AG04450 (cell line): ENCODE data around the gene MC5R. TPM values are rescaled to one million over a fixed set of nuclear protein-coding genes. Genes with fewer than 3 reads are reported as not detected.

Experiments
- CTCF ChIA-PET: fragments of 300-600, 350-600 bp; formaldehyde crosslinking; extraction: SDS; loops from one replicate; lab custom pipeline; 2022; ENCODE audit warnings: antibody characterized with exemption, inconsistent platforms; lab: Charles Lee
- POLR2A ChIA-PET: fragments of 350-600 bp; formaldehyde crosslinking; extraction: SDS; loops from one replicate; lab custom pipeline; 2021; ENCODE audit warnings: antibody characterized with exemption, inconsistent platforms; lab: Yijun Ruan, JAX
- DNase-seq: peaks from one replicate; pipeline ENCODE4 v3.0.0-alpha.2; 2011; ENCODE audit warnings: low read depth, low spot score
- H3K27ac ChIP-seq: one replicate; pipeline ENCODE4 v1.5.1; 2012; ENCODE audit warnings: low read depth, low read length, control low read depth
- H3K27me3 ChIP-seq: one replicate; pipeline ENCODE4 v1.6.0; 2012; ENCODE audit warnings: low read length; ENCODE audit not compliant: control insufficient read depth, insufficient read depth
- H3K4me3 ChIP-seq: 2 replicates; pipeline ENCODE4 v1.5.1; 2011; ENCODE audit warnings: mild to moderate bottlenecking, low read depth, low read length, control low read depth
- H3K9me3 ChIP-seq: 2 replicates; pipeline ENCODE4 v1.5.1; 2012; ENCODE audit warnings: low read length; ENCODE audit not compliant: control insufficient read depth, insufficient read depth
- polyA plus RNA-seq: library from polyadenylated mRNA; depleted of rRNA; stranded (reverse); fragments of >200 nt; gene quantifications from 2 replicates; pipeline ENCODE4 v1.2.3, GENCODE V29; 2011; rRNA removed
- TF ChIP-seq, protein P1 (sequence below): IDR thresholded peaks from 2 replicates; pipeline ENCODE4 v1.5.1; 2011; ENCODE audit warnings: low read depth, low read length, control low read depth, inconsistent platforms

MC5R gene
- polyA plus RNA-seq, 1 experiment: not detected

DNA sequence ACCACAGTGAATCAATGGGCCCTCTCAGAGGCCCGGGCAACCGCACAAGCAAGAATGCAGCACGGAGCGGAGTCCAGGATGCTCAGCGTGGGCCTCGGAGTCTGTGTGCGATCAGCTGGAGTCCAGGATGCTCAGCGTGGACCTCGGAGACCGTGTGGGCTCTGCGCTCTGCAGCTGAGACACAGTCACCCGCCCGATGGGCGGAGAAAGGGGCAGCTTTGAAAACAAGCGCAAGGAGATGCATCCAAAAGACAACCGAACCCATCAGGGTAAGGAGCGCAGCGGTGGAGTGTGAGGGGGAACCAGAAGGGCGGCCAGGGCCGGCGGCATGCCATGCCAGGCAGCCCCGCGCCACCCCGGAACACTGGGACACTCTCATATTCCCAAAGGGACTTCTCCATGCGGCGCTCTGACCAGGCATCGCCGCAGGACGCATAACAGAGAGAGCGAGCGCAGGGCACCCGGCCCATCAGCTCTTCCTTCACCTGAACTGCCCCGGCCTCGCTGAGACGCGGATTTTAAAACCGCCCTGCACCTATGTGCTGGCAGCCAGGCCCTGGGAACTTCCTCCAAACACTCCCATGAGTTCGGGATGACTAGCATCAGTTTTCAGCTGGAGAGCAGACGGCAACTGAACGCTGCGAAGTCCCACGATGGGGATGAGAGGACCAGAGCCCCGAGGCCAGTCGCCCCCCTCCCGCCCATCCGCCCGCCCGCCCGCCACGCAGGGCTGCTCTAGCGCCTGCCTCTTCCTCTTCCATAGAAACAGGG lies 44.7 kb downstream of the MC5R start:
- Histone ChIP-seq H3K27ac (no peak overlapping the region), H3K9me3 (peaks cover 29% of the 10 kb centered on the region), H3K27me3 (no peaks in the 10 kb centered on the region), H3K4me3 (no peak overlapping the region)
- DNase-seq: no peak
- ChIA-PET CTCF (no interaction called here), POLR2A (no interaction called here)
- TF ChIP-seq, protein P1, sequence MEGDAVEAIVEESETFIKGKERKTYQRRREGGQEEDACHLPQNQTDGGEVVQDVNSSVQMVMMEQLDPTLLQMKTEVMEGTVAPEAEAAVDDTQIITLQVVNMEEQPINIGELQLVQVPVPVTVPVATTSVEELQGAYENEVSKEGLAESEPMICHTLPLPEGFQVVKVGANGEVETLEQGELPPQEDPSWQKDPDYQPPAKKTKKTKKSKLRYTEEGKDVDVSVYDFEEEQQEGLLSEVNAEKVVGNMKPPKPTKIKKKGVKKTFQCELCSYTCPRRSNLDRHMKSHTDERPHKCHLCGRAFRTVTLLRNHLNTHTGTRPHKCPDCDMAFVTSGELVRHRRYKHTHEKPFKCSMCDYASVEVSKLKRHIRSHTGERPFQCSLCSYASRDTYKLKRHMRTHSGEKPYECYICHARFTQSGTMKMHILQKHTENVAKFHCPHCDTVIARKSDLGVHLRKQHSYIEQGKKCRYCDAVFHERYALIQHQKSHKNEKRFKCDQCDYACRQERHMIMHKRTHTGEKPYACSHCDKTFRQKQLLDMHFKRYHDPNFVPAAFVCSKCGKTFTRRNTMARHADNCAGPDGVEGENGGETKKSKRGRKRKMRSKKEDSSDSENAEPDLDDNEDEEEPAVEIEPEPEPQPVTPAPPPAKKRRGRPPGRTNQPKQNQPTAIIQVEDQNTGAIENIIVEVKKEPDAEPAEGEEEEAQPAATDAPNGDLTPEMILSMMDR: no peak

- TF ChIP-seq, protein P1: no peak
- Histone ChIP-seq H3K27ac (no peak overlapping the region), H3K27me3 (no peaks in the 10 kb centered on the region), H3K4me3 (no peak overlapping the region), H3K9me3 (peaks cover 33% of the 10 kb centered on the region)
- CTCF ChIA-PET: no interaction called here
- DNase-seq: no peak
- POLR2A ChIA-PET: no interaction called here
These were observed 47.8 kb downstream of the MC5R start for GRCh38 chr18:13871701-13872100.

DNA sequence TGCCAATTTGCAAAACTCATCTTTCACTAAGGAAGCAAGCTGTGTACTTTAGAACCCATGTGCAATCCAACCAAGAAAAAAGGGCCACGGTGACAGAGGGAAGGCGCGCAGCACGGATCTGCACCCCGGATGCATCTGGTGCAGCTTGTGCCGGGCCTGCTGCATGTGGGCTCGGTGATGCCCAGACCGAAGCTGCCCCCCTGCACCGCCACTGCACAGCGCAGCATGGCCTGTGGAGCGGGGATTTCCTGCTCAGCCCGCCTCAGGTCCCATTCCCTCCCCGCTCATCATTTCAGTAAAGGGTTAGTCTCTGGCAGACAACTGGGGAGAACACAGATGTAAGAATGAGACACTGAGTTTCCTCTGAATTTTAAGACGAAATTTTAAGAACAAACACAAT lies 48.4 kb downstream of the MC5R start:
- no peak overlapping the region for H3K4me3 ChIP-seq
- ChIA-PET POLR2A (no interaction called here), CTCF (no interaction called here)
- H3K27ac ChIP-seq: no peak overlapping the region
- TF ChIP-seq, protein P1: no peak
- no peaks in the 10 kb centered on the region for H3K27me3 ChIP-seq
- H3K9me3 ChIP-seq: peaks cover 33% of the 10 kb centered on the region
- DNase-seq: no peak

DNA sequence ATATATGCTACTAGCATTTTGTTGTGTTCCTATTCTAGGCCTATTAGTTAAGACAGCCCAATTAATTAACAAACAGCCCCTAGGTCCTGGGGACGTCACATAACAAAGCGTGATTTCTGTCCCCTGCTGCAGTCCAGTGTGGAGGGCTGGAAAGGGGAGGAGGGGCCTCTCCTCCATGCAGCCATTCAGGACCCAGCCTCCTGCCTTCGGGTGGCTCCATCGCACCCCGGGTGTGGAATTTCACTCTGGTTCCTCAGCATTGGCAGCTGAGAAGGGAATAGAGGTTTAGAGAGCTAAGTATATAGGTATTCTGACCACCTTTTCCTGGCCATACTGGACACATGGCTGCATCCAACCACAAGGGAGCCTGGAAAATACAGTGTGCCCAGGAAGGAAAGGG lies 49.0 kb downstream of the MC5R start:
- DNase-seq: no peak
- Histone ChIP-seq H3K27me3 (no peaks in the 10 kb centered on the region), H3K4me3 (no peak overlapping the region), H3K9me3 (peaks cover 33% of the 10 kb centered on the region), H3K27ac (no peak overlapping the region)
- POLR2A ChIA-PET: no interaction called here
- TF ChIP-seq, protein P1: no peak
- CTCF ChIA-PET: no interaction called here

DNA sequence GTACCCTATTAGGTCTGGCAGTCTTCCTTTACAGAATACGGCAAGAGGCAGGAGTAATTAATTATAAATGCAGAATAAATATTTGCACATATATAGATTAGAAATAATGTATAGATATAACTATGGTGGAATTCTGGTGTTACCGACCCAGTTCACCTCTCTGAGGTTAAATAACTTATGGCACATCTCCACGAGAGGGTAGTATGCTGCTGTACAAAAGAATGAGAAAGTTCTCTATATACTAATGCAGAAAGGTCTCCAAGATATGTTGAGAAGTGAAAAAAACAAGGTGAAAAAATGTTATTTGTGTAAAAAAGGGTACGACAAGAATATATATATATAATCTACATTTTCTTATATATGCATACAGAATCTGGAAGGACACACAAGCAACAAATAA lies 50.6 kb downstream of the MC5R start:
- Histone ChIP-seq H3K27ac (no peak overlapping the region), H3K4me3 (no peak overlapping the region), H3K9me3 (peaks cover 31% of the 10 kb centered on the region), H3K27me3 (no peaks in the 10 kb centered on the region)
- TF ChIP-seq, protein P1: no peak
- CTCF ChIA-PET: no interaction called here
- DNase-seq: no peak
- POLR2A ChIA-PET: no interaction called here

Other genes with a start within 250 kb of the MC5R start
- gene FAM210A, start 97.6 kb upstream of the MC5R start, polyA plus RNA-seq: 10.9 and 12.9 TPM in 2 replicates
- gene RNMT, start 97.5 kb upstream of the MC5R start, polyA plus RNA-seq: 20.2 and 23.5 TPM in 2 replicates
- gene MC2R, start 91.4 kb downstream of the MC5R start, polyA plus RNA-seq: not detected in 2 replicates